H1 (cell line): Measurements from ENCODE around the gene CYP39A1. TPM values are rescaled to one million over a fixed set of nuclear protein-coding genes. Genes with fewer than 3 reads are reported as not detected.

Experiments used
- CTCF ChIA-PET: fragments of 300-600 bp; sonication (Branson Sonifier 250); formaldehyde crosslinking; loops from one replicate; lab custom pipeline; 2021; ENCODE audit not compliant: partially characterized antibody; lab: Charles Lee
- POLR2A ChIA-PET: fragments of 300-600 bp; sonication (Branson Sonifier 250); formaldehyde crosslinking; loops from one replicate; lab custom pipeline; 2021; ENCODE audit warnings: inconsistent platforms; ENCODE audit not compliant: partially characterized antibody; lab: Charles Lee
- DNase-seq, 2 experiments: peaks; one replicate each; pipeline versions ENCODE4 v3.0.0 to v3.0.0-alpha.2; 2010 to 2022; ENCODE audit warnings: low spot score in 2 of 2, low read depth in 1 of 2, mixed read lengths in 1 of 2
- FAIRE-seq: peaks from 2 replicates; lab custom pipeline; 2011; peaks lifted over from hg19 to GRCh38; lab: Jason Lieb, UNC
- H2AFZ ChIP-seq: 2 replicates; pipeline ENCODE4 v1.8.1; 2012; ENCODE audit warnings: low read length, inconsistent platforms
- H2AK5ac ChIP-seq: 2 replicates; pipeline ENCODE4 v1.6.1; 2013; ENCODE audit warnings: low read depth, low read length
- H2BK120ac ChIP-seq: replicated peaks from 2 replicates; pipeline ENCODE3; 2013; ENCODE audit warnings: low read depth, low read length, inconsistent platforms
- H2BK12ac ChIP-seq: 2 replicates; pipeline ENCODE4 v1.6.1; 2013; ENCODE audit warnings: low read depth, low read length
- H2BK15ac ChIP-seq: 2 replicates; pipeline ENCODE4 v1.6.1; 2013; ENCODE audit warnings: low read length
- H2BK20ac ChIP-seq: 2 replicates; pipeline ENCODE4 v1.6.1; 2013; ENCODE audit warnings: low read length
- H2BK5ac ChIP-seq: 2 replicates; pipeline ENCODE4 v1.6.1; 2013; ENCODE audit warnings: low read depth, low read length
- H3K14ac ChIP-seq: 2 replicates; pipeline ENCODE4 v1.6.1; 2013; ENCODE audit warnings: inconsistent platforms; ENCODE audit not compliant: insufficient read length
- H3K18ac ChIP-seq: 2 replicates; pipeline ENCODE4 v1.6.1; 2013; ENCODE audit warnings: low read length; ENCODE audit errors: extremely low read depth
- H3K23ac ChIP-seq: 2 replicates; pipeline ENCODE4 v1.6.1; 2013; ENCODE audit warnings: inconsistent platforms; ENCODE audit not compliant: insufficient read length
- H3K23me2 ChIP-seq: 2 replicates; pipeline ENCODE4 v1.6.1; 2013; ENCODE audit warnings: low read depth, low read length
- H3K27ac ChIP-seq: 2 replicates; pipeline ENCODE4 v1.6.1; 2011; ENCODE audit warnings: low read depth, low read length, inconsistent platforms
- H3K27me3 ChIP-seq, 4 experiments: replicated peaks in 1 of 4; 1 replicate in 1 of 4; 2 replicates in 3 of 4; pipeline versions ENCODE4 v1.6.1 to v1.8.1; 2011 to 2013; ENCODE audit warnings: low read length in 3 of 4, mild to moderate bottlenecking in 3 of 4, inconsistent platforms in 2 of 4, mixed read lengths in 2 of 4, moderate library complexity in 1 of 4; ENCODE audit not compliant: control insufficient read depth in 3 of 4, insufficient read depth in 3 of 4; ENCODE audit errors: extremely low read depth in 1 of 4
- H3K36me3 ChIP-seq, 4 experiments: 2 replicates each; pipeline versions ENCODE4 v1.6.1 to v1.8.1; 2011 to 2013; ENCODE audit warnings: mild to moderate bottlenecking in 4 of 4, low read length in 3 of 4, moderate library complexity in 2 of 4, control low read depth in 1 of 4, inconsistent platforms in 1 of 4; ENCODE audit not compliant: insufficient read depth in 4 of 4, control insufficient read depth in 2 of 4
- H3K4ac ChIP-seq: replicated peaks from 2 replicates; pipeline ENCODE3; 2013; ENCODE audit warnings: low read length, low read depth, mixed read lengths, inconsistent platforms; ENCODE audit not compliant: insufficient read length
- H3K4me1 ChIP-seq, 4 experiments: replicated peaks in 1 of 4; 1 replicate in 1 of 4; 2 replicates in 3 of 4; pipeline versions ENCODE4 v1.6.1 to v1.8.1; 2011 to 2013; ENCODE audit warnings: low read length in 3 of 4, inconsistent platforms in 2 of 4, mixed read lengths in 1 of 4; ENCODE audit not compliant: insufficient read depth in 4 of 4, control insufficient read depth in 3 of 4
- H3K4me2 ChIP-seq, 2 experiments: 2 replicates each; pipeline versions ENCODE4 v1.6.1 to v1.8.1; 2011 to 2013; ENCODE audit warnings: low read depth in 2 of 2, low read length in 2 of 2, control low read depth in 1 of 2, inconsistent platforms in 1 of 2, mild to moderate bottlenecking in 1 of 2; ENCODE audit not compliant: insufficient read depth in 1 of 2
- H3K4me3 ChIP-seq, 4 experiments: fragments of 200-600, 300-600 bp in 1 of 4; sonication (generic), shearing (Covaris generic), sonication (Bioruptor Twin) in 1 of 4; 2 replicates each; pipeline versions ENCODE4 v1.5.1 to v1.8.1; 2011 to 2016; ENCODE audit warnings: low read length in 4 of 4, low read depth in 3 of 4, control low read depth in 2 of 4, inconsistent platforms in 2 of 4, mild to moderate bottlenecking in 2 of 4, mixed read lengths in 1 of 4, moderate library complexity in 1 of 4; ENCODE audit not compliant: insufficient read depth in 2 of 4; ENCODE audit errors: extremely low read depth in 1 of 4
- H3K56ac ChIP-seq: replicated peaks from 2 replicates; pipeline ENCODE3; 2013; ENCODE audit warnings: low read depth, mild to moderate bottlenecking, mixed read lengths, low read length, inconsistent platforms; ENCODE audit not compliant: insufficient read length
- H3K79me1 ChIP-seq: 2 replicates; pipeline ENCODE4 v1.6.1; 2013; ENCODE audit warnings: low read depth, low read length, control low read depth
- H3K79me2 ChIP-seq, 2 experiments: 2 replicates each; pipeline versions ENCODE4 v1.6.1 to v1.8.1; 2012 to 2013; ENCODE audit warnings: low read length in 2 of 2, mild to moderate bottlenecking in 2 of 2, inconsistent platforms in 1 of 2; ENCODE audit not compliant: insufficient read depth in 2 of 2, control insufficient read depth in 1 of 2
- H3K9ac ChIP-seq, 4 experiments: replicated peaks in 1 of 4; 1 replicate in 1 of 4; 2 replicates in 3 of 4; pipeline versions ENCODE4 v1.6.1 to v1.8.1; 2011 to 2013; ENCODE audit warnings: low read depth in 3 of 4, low read length in 3 of 4, control low read depth in 2 of 4, mild to moderate bottlenecking in 2 of 4, moderate library complexity in 2 of 4, inconsistent platforms in 1 of 4; ENCODE audit errors: extremely low read depth in 1 of 4
- H3K9me3 ChIP-seq, 2 experiments: 2 replicates each; pipeline versions ENCODE4 v1.6.1 to v1.8.1; 2012 to 2013; ENCODE audit warnings: mild to moderate bottlenecking in 2 of 2, moderate library complexity in 2 of 2, control low read depth in 1 of 2, inconsistent platforms in 1 of 2, low read depth in 1 of 2, low read length in 1 of 2, mixed read lengths in 1 of 2; ENCODE audit not compliant: insufficient read depth in 2 of 2
- H4K20me1 ChIP-seq, 2 experiments: replicated peaks in 1 of 2; 2 replicates each; pipeline versions ENCODE3 to v1.8.1; 2011 to 2013; ENCODE audit warnings: inconsistent platforms in 2 of 2, low read length in 2 of 2, mild to moderate bottlenecking in 1 of 2; ENCODE audit not compliant: insufficient read depth in 2 of 2, control insufficient read depth in 1 of 2
- H4K5ac ChIP-seq: 2 replicates; pipeline ENCODE4 v1.6.1; 2013; ENCODE audit warnings: low read length, low read depth, mixed read lengths, inconsistent platforms; ENCODE audit not compliant: insufficient read length
- H4K8ac ChIP-seq: 2 replicates; pipeline ENCODE4 v1.8.0; 2013; ENCODE audit warnings: mild to moderate bottlenecking, moderate library complexity, low read length, inconsistent platforms; ENCODE audit not compliant: insufficient read depth; ENCODE audit errors: extremely low read depth
- H4K91ac ChIP-seq: replicated peaks from 2 replicates; pipeline ENCODE3; 2013; ENCODE audit warnings: low read length, mixed read lengths, inconsistent platforms; ENCODE audit not compliant: insufficient read length
- RFX5 ChIP-seq: IDR thresholded peaks from 2 replicates; pipeline ENCODE4 v1.6.1; 2011; ENCODE audit warnings: low read depth, low read length, improper control_type of control experiment, borderline replicate concordance
- WGBS, 2 experiments: shearing (Covaris generic) in 1 of 2; methylation state at CpG; one replicate each; pipeline versions ENCODE4 v1.1.6 to v1.1.7; 2013 to 2015; ENCODE audit warnings: low lambda C conversion rate in 2 of 2, mixed read lengths in 2 of 2, inconsistent platforms in 1 of 2, low coverage in 1 of 2, missing lambda C conversion rate in 1 of 2; ENCODE audit not compliant: insufficient replicate concordance in 2 of 2, insufficient coverage in 1 of 2, insufficient read length in 1 of 2; ENCODE audit errors: extremely low coverage in 1 of 2, missing lambda C conversion rate in 1 of 2; 5-methylcytosine and 5-hydroxymethylcytosine counted together
- polyA plus RNA-seq, 7 experiments: library from polyadenylated mRNA; depleted of rRNA in 3 of 7; stranded (reverse) in 5 of 7; unstranded in 2 of 7; fragments of >200 nt in 5 of 7; fragments of 200-250 nt in 2 of 7; gene quantifications; 1 replicate in 5 of 7; 2 replicates in 1 of 7; 4 replicates in 1 of 7; pipeline versions ENCODE4 v1.2.1 to v1.2.3, GENCODE V29; 2011 to 2013; ENCODE audit warnings: missing spikeins in 2 of 7, mixed read lengths in 2 of 7
- total RNA-seq: library from RNA; stranded (reverse); fragmentation: NEBNext Ultra II Directional; extraction: Animal tissue kit (Norgen Biotek cat#: 25700); gene quantifications from 2 replicates; pipeline ENCODE4 v1.2.1, GENCODE V29; 2021

The CYP39A1 gene
- total and polyA plus RNA-seq, 2 of the 8 experiments (the other 6 are each of a cell fraction or from before 2014, with no cell fraction given): 0.71 to 2.4 TPM

- H4K8ac ChIP-seq: no peak overlapping the region
- H4K20me1 ChIP-seq: no peaks in the 10 kb centered on the region
- TF ChIP-seq RFX5: no peak
- POLR2A ChIA-PET: no interaction called here
- H3K4me3 ChIP-seq: no peak overlapping the region
- FAIRE-seq: no peak
- no peak overlapping the region for H3K4me2 ChIP-seq
- H3K56ac ChIP-seq: no peak overlapping the region
- no peaks in the 10 kb centered on the region for H3K36me3 ChIP-seq
- H2BK120ac ChIP-seq: no peak overlapping the region
- 88% methylated on average over 3 of the region's 3 CpGs; no CpG with 5 or more reads in 1 of the 2 experiments for WGBS, 2 experiments
- no peak overlapping the region for H2AK5ac ChIP-seq
- no peak overlapping the region for H3K27ac ChIP-seq
- no peaks in the 10 kb centered on the region for H3K4me1 ChIP-seq
- no peak overlapping the region for H4K5ac ChIP-seq
- H3K9me3 ChIP-seq: no peaks in the 10 kb centered on the region
- no peak overlapping the region for H3K18ac ChIP-seq
- H4K91ac ChIP-seq: no peak overlapping the region
- no peaks in the 10 kb centered on the region; the same call in 1 of the 2 replicates for H3K23me2 ChIP-seq
- H3K79me2 ChIP-seq: no peaks in the 10 kb centered on the region
- H2BK20ac ChIP-seq: no peak overlapping the region
- CTCF ChIA-PET: no interaction called here
- H2BK15ac ChIP-seq: no peak overlapping the region
- no peak overlapping the region for H3K9ac ChIP-seq
- H3K23ac ChIP-seq: no peak overlapping the region
- no peak overlapping the region for H2BK12ac ChIP-seq
- no peaks in the 10 kb centered on the region for H3K27me3 ChIP-seq
- no peak overlapping the region for H3K14ac ChIP-seq
- H2BK5ac ChIP-seq: no peak overlapping the region
- no peak overlapping the region for H2AFZ ChIP-seq
- H3K79me1 ChIP-seq: no peaks in the 10 kb centered on the region
- H3K4ac ChIP-seq: no peak overlapping the region
- DNase-seq: no peak
Measured at GRCh38 chr6:46606338-46606737, 46.3 kb downstream of the CYP39A1 start.
